Mucosa of stomach (tissue), 1 donor: ENCODE results near the gene ITGA6.
A peak's percentile ranks its signal among the peaks of the same experiment; 100 is the strongest.

Experiments used
- H3K27me3 ChIP-seq: one replicate; pipeline ENCODE4 v1.7.0; 2013; ENCODE audit warnings: mild to moderate bottlenecking, low read length; ENCODE audit not compliant: control insufficient read depth, insufficient read depth
- H3K36me3 ChIP-seq: one replicate; pipeline ENCODE4 v1.7.0; 2013; ENCODE audit warnings: low read length; ENCODE audit not compliant: control insufficient read depth, insufficient read depth
- H3K4me1 ChIP-seq: one replicate; pipeline ENCODE4 v1.7.0; 2013; ENCODE audit warnings: mild to moderate bottlenecking, low read length; ENCODE audit not compliant: control insufficient read depth, insufficient read depth
- H3K4me3 ChIP-seq: one replicate; pipeline ENCODE4 v1.7.0; 2013; ENCODE audit warnings: low read length
- H3K9ac ChIP-seq: one replicate; pipeline ENCODE4 v1.7.0; 2013; ENCODE audit warnings: mild to moderate bottlenecking, low read length, moderate library complexity
- H3K9me3 ChIP-seq: one replicate; pipeline ENCODE4 v1.7.0; 2013; ENCODE audit warnings: mild to moderate bottlenecking, low read length, moderate library complexity; ENCODE audit not compliant: control insufficient read depth
- donor health status: Pancreatic carcinoma.

ITGA6 gene

GRCh38 chr2:172436889-172437288, 9.5 kb downstream of the ITGA6 start:
- H3K9ac ChIP-seq: no peak overlapping the region
- peaks cover 90% of the 10 kb centered on the region for H3K4me1 ChIP-seq
- H3K4me3 ChIP-seq: no peak overlapping the region
- H3K9me3 ChIP-seq: no peaks in the 10 kb centered on the region
- H3K27me3 ChIP-seq: no peaks in the 10 kb centered on the region
- no peaks in the 10 kb centered on the region for H3K36me3 ChIP-seq

- no peak overlapping the region for H3K4me3 ChIP-seq
Measured at GRCh38 chr2:172437419-172438341, 10.3 kb downstream of the ITGA6 start.

GRCh38 chr2:172438741-172439508, 11.5 kb downstream of the ITGA6 start:
- no peaks in the 10 kb centered on the region for H3K27me3 ChIP-seq
- no peak overlapping the region for H3K4me3 ChIP-seq
- H3K36me3 ChIP-seq: no peaks in the 10 kb centered on the region
- H3K9me3 ChIP-seq: no peaks in the 10 kb centered on the region
- no peak overlapping the region for H3K9ac ChIP-seq
- peaks cover 92% of the 10 kb centered on the region for H3K4me1 ChIP-seq

More at GRCh38 chr2:172437419-172438341, 10.3 kb downstream of the ITGA6 start:
- Histone ChIP-seq H3K27me3 (no peaks in the 10 kb centered on the region), H3K9ac (no peak overlapping the region), H3K4me1 (peaks cover 90% of the 10 kb centered on the region), H3K36me3 (no peaks in the 10 kb centered on the region), H3K9me3 (no peaks in the 10 kb centered on the region)

GRCh38 chr2:172439509-172439860, 12.1 kb downstream of the ITGA6 start:
- H3K4me3 ChIP-seq: no peak overlapping the region
- no peak overlapping the region for H3K9ac ChIP-seq
- peaks cover 89% of the 10 kb centered on the region for H3K4me1 ChIP-seq

GRCh38 chr2:172439911-172440310, 12.5 kb downstream of the ITGA6 start:
- Histone ChIP-seq H3K4me3 (no peak overlapping the region), H3K9ac (no peak overlapping the region), H3K36me3 (no peaks in the 10 kb centered on the region), H3K4me1 (peaks cover 84% of the 10 kb centered on the region), H3K9me3 (no peaks in the 10 kb centered on the region), H3K27me3 (no peaks in the 10 kb centered on the region)

More at GRCh38 chr2:172439509-172439860, 12.1 kb downstream of the ITGA6 start:
- Histone ChIP-seq H3K9me3 (no peaks in the 10 kb centered on the region), H3K27me3 (no peaks in the 10 kb centered on the region), H3K36me3 (no peaks in the 10 kb centered on the region)

- Histone ChIP-seq H3K9ac (no peak overlapping the region), H3K27me3 (no peaks in the 10 kb centered on the region), H3K9me3 (no peaks in the 10 kb centered on the region), H3K4me3 (no peak overlapping the region), H3K4me1 (peaks cover 79% of the 10 kb centered on the region), H3K36me3 (no peaks in the 10 kb centered on the region)
Measured at GRCh38 chr2:172440795-172441194, 13.4 kb downstream of the ITGA6 start.

GRCh38 chr2:172442072-172442895, 14.9 kb downstream of the ITGA6 start:
- H3K36me3 ChIP-seq: no peaks in the 10 kb centered on the region
- peak overlapping the region; percentile 59 for H3K9ac ChIP-seq
- no peaks in the 10 kb centered on the region for H3K27me3 ChIP-seq
- peaks cover 73% of the 10 kb centered on the region for H3K4me1 ChIP-seq
- no peak overlapping the region for H3K4me3 ChIP-seq
- H3K9me3 ChIP-seq: no peaks in the 10 kb centered on the region

GRCh38 chr2:172445851-172446250, 18.5 kb downstream of the ITGA6 start:
- H3K27me3 ChIP-seq: no peaks in the 10 kb centered on the region
- no peaks in the 10 kb centered on the region for H3K36me3 ChIP-seq
- H3K4me3 ChIP-seq: no peak overlapping the region
- no peak overlapping the region for H3K9ac ChIP-seq
- H3K9me3 ChIP-seq: no peaks in the 10 kb centered on the region
- peaks cover 62% of the 10 kb centered on the region for H3K4me1 ChIP-seq

- H3K36me3 ChIP-seq: no peaks in the 10 kb centered on the region
- no peak overlapping the region for H3K9ac ChIP-seq
Measured at GRCh38 chr2:172446474-172447063, 19.2 kb downstream of the ITGA6 start.

GRCh38 chr2:172447811-172448493, 20.6 kb downstream of the ITGA6 start:
- Histone ChIP-seq H3K9me3 (no peaks in the 10 kb centered on the region), H3K27me3 (no peaks in the 10 kb centered on the region), H3K9ac (no peak overlapping the region), H3K4me1 (peaks cover 46% of the 10 kb centered on the region), H3K4me3 (no peak overlapping the region), H3K36me3 (no peaks in the 10 kb centered on the region)

More at GRCh38 chr2:172446474-172447063, 19.2 kb downstream of the ITGA6 start:
- H3K4me3 ChIP-seq: no peak overlapping the region
- peaks cover 59% of the 10 kb centered on the region for H3K4me1 ChIP-seq
- H3K27me3 ChIP-seq: no peaks in the 10 kb centered on the region
- H3K9me3 ChIP-seq: no peaks in the 10 kb centered on the region
